ENCODE measurements around the gene FAM124B.
"Not testable (repeated sequence)": the region's sequence is repeated elsewhere in the genome, so short reads cannot be mapped to it uniquely, and the experiment has no call there.

The FAM124B gene

GRCh38 chr2:224413381-224413780 lies 11.5 kb upstream of the FAM124B start:
- FAIRE-seq, result no peak

GRCh38 chr2:224412141-224413015 lies 10.5 kb upstream of the FAM124B start:
- DNase-seq (ENCODE audit: low spot score) (no peak), FAIRE-seq (peak; percentile 23)

More at GRCh38 chr2:224413381-224413780, 11.5 kb upstream of the FAM124B start:
- DNase-seq (ENCODE audit: low spot score), result no peak

- no peak for DNase-seq (ENCODE audit: low spot score)
- no peak for FAIRE-seq
These were observed 9.1 kb upstream of the FAM124B start for GRCh38 chr2:224410946-224411561.

- FAIRE-seq (no peak), DNase-seq (ENCODE audit: low spot score) (no peak)
These were observed 6.8 kb upstream of the FAM124B start for GRCh38 chr2:224408676-224409075.

GRCh38 chr2:224407241-224407701 lies 5.4 kb upstream of the FAM124B start:
- no peak for FAIRE-seq

GRCh38 chr2:224405841-224406370 lies 4.0 kb upstream of the FAM124B start:
- DNase-seq (ENCODE audit: low spot score), result no peak

More at GRCh38 chr2:224407241-224407701, 5.4 kb upstream of the FAM124B start:
- no peak for DNase-seq (ENCODE audit: low spot score)

GRCh38 chr2:224405412-224405811 lies 3.5 kb upstream of the FAM124B start:
- FAIRE-seq, result no peak

More at GRCh38 chr2:224405841-224406370, 4.0 kb upstream of the FAM124B start:
- no peak for FAIRE-seq

GRCh38 chr2:224404796-224405195 lies 2.9 kb upstream of the FAM124B start:
- DNase-seq (ENCODE audit: low spot score) (no peak), FAIRE-seq (no peak)

More at GRCh38 chr2:224405412-224405811, 3.5 kb upstream of the FAM124B start:
- DNase-seq (ENCODE audit: low spot score), result no peak

GRCh38 chr2:224403657-224404056 lies 1.8 kb upstream of the FAM124B start:
- FAIRE-seq, result no peak
- no peak for DNase-seq (ENCODE audit: low spot score)

- DNase-seq (ENCODE audit: low spot score) (no peak), FAIRE-seq (no peak)
These were observed 848 bp downstream of the FAM124B start for GRCh38 chr2:224400886-224401632.

GRCh38 chr2:224400174-224400810 lies 1.6 kb downstream of the FAM124B start:
- no peak for FAIRE-seq
- DNase-seq (ENCODE audit: low spot score), result no peak

- no peak for DNase-seq (ENCODE audit: low spot score)
- no peak for FAIRE-seq
These were observed 3.6 kb downstream of the FAM124B start for GRCh38 chr2:224398289-224398688.

GRCh38 chr2:224397100-224397499 lies 4.8 kb downstream of the FAM124B start:
- not testable (repeated sequence) for FAIRE-seq; DNase-seq (ENCODE audit: low spot score)

GRCh38 chr2:224395620-224396390 lies 6.1 kb downstream of the FAM124B start:
- FAIRE-seq (no peak), DNase-seq (ENCODE audit: low spot score) (no peak)

GRCh38 chr2:224393157-224393872 lies 8.6 kb downstream of the FAM124B start:
- DNase-seq (ENCODE audit: low spot score) (no peak), FAIRE-seq (no peak)

- no peak for FAIRE-seq
- DNase-seq (ENCODE audit: low spot score), result no peak
These were observed 9.4 kb downstream of the FAM124B start for GRCh38 chr2:224392545-224392944.

GRCh38 chr2:224389317-224389716 lies 12.6 kb downstream of the FAM124B start:
- FAIRE-seq, result no peak
- no peak for DNase-seq (ENCODE audit: low spot score)

- FAIRE-seq, result no peak
- no peak for DNase-seq (ENCODE audit: low spot score)
These were observed 15.0 kb downstream of the FAM124B start for GRCh38 chr2:224386876-224387275.

GRCh38 chr2:224382973-224383555 lies 18.8 kb downstream of the FAM124B start:
- DNase-seq (ENCODE audit: low spot score) (no peak), FAIRE-seq (no peak)
